ENCODE data around the gene GTF2A1L. TPM values are rescaled to one million over a fixed set of nuclear protein-coding genes. Genes with fewer than 3 reads are reported as not detected.
A peak's percentile ranks its signal among the peaks of the same experiment; 100 is the strongest.

The GTF2A1L gene
- total and polyA plus RNA-seq, 4 donors = 11.7 TPM; not detected in 3

GRCh38 chr2:48725696-48726494 is 108.2 kb downstream of the GTF2A1L start:
- Histone ChIP-seq H3K4me3 (ENCODE audit: low read length in 2 of 2) (no peak overlapping the region), H3K9me3 (ENCODE audit: control insufficient read depth, low read length) (no peaks in the 10 kb centered on the region), H3K27me3 (ENCODE audit: control insufficient read depth in 1 of 2, insufficient read depth in 2 of 2, low read length in 1 of 2) (no peaks in the 10 kb centered on the region), H3K4me1 (ENCODE audit: control insufficient read depth in 1 of 2, insufficient read depth in 2 of 2, low read length in 2 of 2) (peaks cover 2 to 9% of the 10 kb centered on the region in 2 donors), H3K27ac (ENCODE audit: low read depth in 1 of 2, low read length in 2 of 2) (no peak overlapping the region), H3K36me3 (ENCODE audit: control insufficient read depth in 1 of 2, insufficient read depth in 2 of 2, low read length in 1 of 2) (no peaks in the 10 kb centered on the region)
- DNase-seq = no peak
- ATAC-seq (ENCODE audit: low FRiP score) = no peak
- WGBS, 2 donors = 70 to 74% methylated on average over 7 of the region's 7 CpGs
- intact Hi-C loops (cut with DNase I) = no loop called here

- DNase-seq (no peak), ATAC-seq (ENCODE audit: low FRiP score) (peak; percentile 50)
- intact Hi-C loops (cut with DNase I) = no loop called here
- Histone ChIP-seq H3K27me3 (ENCODE audit: control insufficient read depth in 1 of 2, insufficient read depth in 2 of 2, low read length in 1 of 2) (no peaks in the 10 kb centered on the region), H3K36me3 (ENCODE audit: control insufficient read depth in 1 of 2, insufficient read depth in 2 of 2, low read length in 1 of 2) (no peaks in the 10 kb centered on the region), H3K9me3 (ENCODE audit: control insufficient read depth, low read length) (no peaks in the 10 kb centered on the region), H3K4me1 (ENCODE audit: control insufficient read depth in 1 of 2, insufficient read depth in 2 of 2, low read length in 2 of 2) (peaks cover 2 to 9% of the 10 kb centered on the region in 2 donors), H3K4me3 (ENCODE audit: low read length in 2 of 2) (no peak overlapping the region), H3K27ac (ENCODE audit: low read depth in 1 of 2, low read length in 2 of 2) (no peak overlapping the region)
- 76 to 84% methylated on average over 2 of the region's 2 CpGs for WGBS, 2 donors
Observed at GRCh38 chr2:48727560-48727959, 109.9 kb downstream of the GTF2A1L start.

DNA sequence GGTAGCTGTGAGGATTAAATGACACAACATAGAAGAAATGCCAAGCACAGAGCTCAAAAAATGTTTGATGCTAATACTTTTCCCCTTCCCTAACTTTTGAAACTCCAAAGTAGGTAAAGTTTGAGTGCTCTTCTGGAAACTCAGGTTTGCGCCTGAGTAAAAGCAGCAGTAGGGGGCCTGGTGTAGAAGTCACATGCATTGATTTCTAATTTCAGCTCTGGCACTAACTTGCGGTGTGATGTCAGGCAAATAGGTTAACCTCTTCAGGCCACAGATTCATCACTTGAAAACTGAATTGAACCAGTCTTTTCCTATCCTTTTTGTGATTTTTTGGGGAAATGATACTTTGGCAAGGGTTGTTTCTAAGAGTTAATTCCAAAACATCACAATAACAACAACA is 110.6 kb downstream of the GTF2A1L start:
- 52 to 55% methylated on average over 2 of the region's 2 CpGs for WGBS, 2 donors

DNA sequence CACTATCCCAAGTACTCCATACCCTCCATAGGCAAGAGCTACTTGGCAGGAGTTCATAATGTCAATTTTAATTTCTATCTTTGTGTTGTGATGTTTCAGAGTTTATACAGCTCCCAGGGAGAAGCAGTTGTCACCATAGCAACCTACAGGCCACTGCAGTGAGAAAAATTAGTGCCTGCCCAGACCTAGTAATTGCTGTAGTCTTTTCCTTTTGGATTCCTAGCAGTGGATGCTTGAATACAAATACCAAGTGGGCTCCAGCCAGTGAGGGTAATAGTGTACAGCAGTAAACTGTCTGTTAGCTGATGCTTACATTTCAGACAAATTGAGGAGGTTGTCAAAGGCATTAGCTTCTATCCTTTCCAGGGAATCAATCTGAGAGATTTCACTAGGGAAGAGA is 111.2 kb downstream of the GTF2A1L start:
- DNase-seq = no peak
- intact Hi-C loops (cut with DNase I) = no loop called here
- Histone ChIP-seq H3K27ac (ENCODE audit: low read depth in 1 of 2, low read length in 2 of 2) (no peak overlapping the region), H3K4me1 (ENCODE audit: control insufficient read depth in 1 of 2, insufficient read depth in 2 of 2, low read length in 2 of 2) (peaks cover 2 to 9% of the 10 kb centered on the region in 2 donors), H3K36me3 (ENCODE audit: control insufficient read depth in 1 of 2, insufficient read depth in 2 of 2, low read length in 1 of 2) (no peaks in the 10 kb centered on the region), H3K27me3 (ENCODE audit: control insufficient read depth in 1 of 2, insufficient read depth in 2 of 2, low read length in 1 of 2) (no peaks in the 10 kb centered on the region), H3K9me3 (ENCODE audit: control insufficient read depth, low read length) (no peaks in the 10 kb centered on the region), H3K4me3 (ENCODE audit: low read length in 2 of 2) (no peak overlapping the region)
- no peak for ATAC-seq (ENCODE audit: low FRiP score)

More for the DNA sequence above, 110.6 kb downstream of the GTF2A1L start:
- no peaks in the 10 kb centered on the region for H3K36me3 ChIP-seq (ENCODE audit: control insufficient read depth in 1 of 2, insufficient read depth in 2 of 2, low read length in 1 of 2)
- H3K4me3 ChIP-seq (ENCODE audit: low read length in 2 of 2) = no peak overlapping the region
- H3K27me3 ChIP-seq (ENCODE audit: control insufficient read depth in 1 of 2, insufficient read depth in 2 of 2, low read length in 1 of 2) = no peaks in the 10 kb centered on the region
- DNase-seq = no peak
- no peak for ATAC-seq (ENCODE audit: low FRiP score)
- no peaks in the 10 kb centered on the region for H3K9me3 ChIP-seq (ENCODE audit: control insufficient read depth, low read length)
- intact Hi-C loops (cut with DNase I) = no loop called here
- H3K27ac ChIP-seq (ENCODE audit: low read depth in 1 of 2, low read length in 2 of 2) = no peak overlapping the region
- H3K4me1 ChIP-seq (ENCODE audit: control insufficient read depth in 1 of 2, insufficient read depth in 2 of 2, low read length in 2 of 2) = peaks cover 2 to 9% of the 10 kb centered on the region in 2 donors

Other genes with a start within 250 kb of the GTF2A1L start
- gene PPP1R21, start 177.1 kb upstream of the GTF2A1L start, total RNA-seq = 10 to 100 TPM; 35.9 to 39.2 TPM
- gene PPP1R21, start 177.1 kb upstream of the GTF2A1L start, polyA plus RNA-seq = 10 to 100 TPM; 29.7 to 57.6 TPM
- gene STON1, start 87.7 kb upstream of the GTF2A1L start, total RNA-seq = 10 to 100 TPM; 27.5 to 28.6 TPM
- gene STON1, start 87.7 kb upstream of the GTF2A1L start, polyA plus RNA-seq = 10 to 100 TPM; 12.8 to 22.2 TPM
- under 1 TPM in 1 of 2 donors, not detected in 1; 0.42 TPM for gene LHCGR, start 137.9 kb downstream of the GTF2A1L start, total RNA-seq
- gene LHCGR, start 137.9 kb downstream of the GTF2A1L start, polyA plus RNA-seq = not detected

All from aorta (tissue), 5 donors.